GM12891 (cell line): Measurements from ENCODE around the gene QPCTL.
"Not testable (repeated sequence)": the region's sequence is repeated elsewhere in the genome, so short reads cannot be mapped to it uniquely, and the experiment has no call there.

Source experiments
- DNase-seq: peaks from one replicate; pipeline ENCODE4 v3.0.0; 2011; ENCODE audit warnings: low spot score; ENCODE audit not compliant: insufficient read length
- FAIRE-seq: peaks from 2 replicates; lab custom pipeline; 2011; peaks lifted over from hg19 to GRCh38; lab: Jason Lieb, UNC
- PAX5 ChIP-seq: IDR thresholded peaks from 2 replicates; pipeline ENCODE4 v1.6.1; 2011; ENCODE audit warnings: low read length, moderate library complexity, mild to moderate bottlenecking; ENCODE audit not compliant: insufficient read depth, severe bottlenecking
- POLR2A ChIP-seq: IDR thresholded peaks from 2 replicates; pipeline ENCODE4 v1.6.1; 2011; ENCODE audit warnings: low read depth, low read length, control low read depth
- POLR2AphosphoS5 ChIP-seq: IDR thresholded peaks from 2 replicates; pipeline ENCODE4 v1.6.1; 2011; ENCODE audit warnings: low read depth, low read length, control low read depth
- POU2F2 ChIP-seq: IDR thresholded peaks from 2 replicates; pipeline ENCODE4 v1.6.1; 2011; ENCODE audit warnings: low read depth, mild to moderate bottlenecking, control low read depth, low read length, moderate library complexity
- SPI1 ChIP-seq: IDR thresholded peaks from 2 replicates; pipeline ENCODE4 v1.6.1; 2011; ENCODE audit warnings: low read depth, low read length, control low read depth
- TAF1 ChIP-seq: IDR thresholded peaks from 2 replicates; pipeline ENCODE4 v1.6.1; 2011; ENCODE audit warnings: low read depth, low read length, control low read depth

The QPCTL gene

DNA sequence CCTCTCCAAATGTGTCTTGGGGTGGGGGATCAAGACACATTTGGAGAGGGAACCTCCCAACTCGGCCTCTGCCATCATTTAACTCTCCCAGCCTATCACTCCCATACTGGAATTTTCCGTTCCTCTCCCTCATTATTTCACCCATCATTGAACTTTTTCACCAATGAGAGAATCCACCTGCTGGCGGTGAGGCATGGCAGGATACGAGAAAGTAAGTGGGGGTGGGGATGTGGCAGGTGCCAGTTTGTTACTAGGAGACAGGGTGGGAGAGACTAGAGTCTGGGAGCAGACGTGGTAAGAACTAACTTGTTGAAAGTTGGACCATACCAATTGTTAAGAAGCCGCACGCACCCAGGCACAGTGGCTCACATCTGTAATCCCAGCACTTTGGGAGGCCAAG is 17.5 kb upstream of the QPCTL start:
- TF ChIP-seq POLR2A = no peak
- TF ChIP-seq TAF1 = no peak
- no peak for TF ChIP-seq POU2F2
- TF ChIP-seq PAX5 = no peak
- no peak for TF ChIP-seq SPI1
- TF ChIP-seq POLR2AphosphoS5 = no peak
- DNase-seq (no peak), FAIRE-seq (no peak)

DNA sequence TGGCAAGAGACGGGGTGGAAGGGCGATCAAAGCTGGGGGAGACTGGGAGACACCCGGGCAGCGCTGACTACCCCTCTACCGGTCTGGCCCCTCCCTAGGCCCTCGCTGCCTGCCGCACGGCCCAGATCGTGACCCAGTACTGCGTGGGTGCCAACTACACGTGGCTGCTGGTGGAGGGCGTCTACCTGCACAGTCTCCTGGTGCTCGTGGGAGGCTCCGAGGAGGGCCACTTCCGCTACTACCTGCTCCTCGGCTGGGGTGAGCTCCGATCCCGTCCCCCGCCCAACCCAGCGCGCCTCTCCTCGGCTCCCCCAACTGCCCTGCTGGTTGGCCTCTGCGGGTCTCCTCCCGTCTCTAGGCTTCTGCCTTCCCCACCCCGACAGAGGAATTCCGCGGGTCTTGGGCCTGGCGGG is 15.6 kb upstream of the QPCTL start:
- DNase-seq (no peak), FAIRE-seq (no peak)
- no peak for TF ChIP-seq TAF1
- no peak for TF ChIP-seq POLR2A
- TF ChIP-seq POU2F2 = no peak
- TF ChIP-seq SPI1 = peak; percentile 36
- no peak for TF ChIP-seq PAX5
- TF ChIP-seq POLR2AphosphoS5 = no peak

- FAIRE-seq (peak; percentile 74), DNase-seq (peak; percentile 76)
- no peak for TF ChIP-seq POLR2A
- TF ChIP-seq POLR2AphosphoS5 = no peak
- no peak for TF ChIP-seq SPI1
- no peak for TF ChIP-seq PAX5
- no peak for TF ChIP-seq TAF1
- TF ChIP-seq POU2F2 = no peak
Observed at GRCh38 chr19:45677351-45678230, 14.9 kb upstream of the QPCTL start.

GRCh38 chr19:45681391-45682015 is 11.0 kb upstream of the QPCTL start:
- DNase-seq (peak; percentile 82), FAIRE-seq (peak; percentile 89)
- TF ChIP-seq POLR2AphosphoS5 = no peak
- no peak for TF ChIP-seq POU2F2
- TF ChIP-seq SPI1 = no peak
- no peak for TF ChIP-seq TAF1
- no peak for TF ChIP-seq PAX5
- no peak for TF ChIP-seq POLR2A

DNA sequence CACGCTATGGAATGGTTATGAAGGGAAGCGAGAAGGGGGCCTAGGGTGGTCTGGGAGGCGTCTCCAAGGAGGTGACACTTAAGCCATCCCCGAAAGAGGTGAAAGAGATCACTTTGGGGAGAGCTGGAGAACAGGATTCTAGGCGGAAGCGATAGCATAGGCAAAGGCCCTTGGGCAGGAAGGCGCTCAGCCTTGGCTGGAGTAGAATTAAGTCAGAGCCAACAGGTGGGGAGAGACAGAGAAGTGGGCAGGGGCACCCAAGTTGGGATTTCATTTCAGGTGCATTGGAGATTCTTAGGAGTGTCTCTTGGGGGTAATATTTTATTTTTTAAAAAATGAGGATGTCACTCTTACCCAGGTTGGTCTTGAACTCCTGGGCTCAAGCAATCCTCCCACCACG is 10.3 kb upstream of the QPCTL start:
- no peak for FAIRE-seq
- no peak for TF ChIP-seq POLR2AphosphoS5
- TF ChIP-seq PAX5 = no peak
- no peak for TF ChIP-seq POU2F2
- no peak for TF ChIP-seq TAF1
- TF ChIP-seq POLR2A = no peak
- no peak for TF ChIP-seq SPI1
- DNase-seq = no peak

DNA sequence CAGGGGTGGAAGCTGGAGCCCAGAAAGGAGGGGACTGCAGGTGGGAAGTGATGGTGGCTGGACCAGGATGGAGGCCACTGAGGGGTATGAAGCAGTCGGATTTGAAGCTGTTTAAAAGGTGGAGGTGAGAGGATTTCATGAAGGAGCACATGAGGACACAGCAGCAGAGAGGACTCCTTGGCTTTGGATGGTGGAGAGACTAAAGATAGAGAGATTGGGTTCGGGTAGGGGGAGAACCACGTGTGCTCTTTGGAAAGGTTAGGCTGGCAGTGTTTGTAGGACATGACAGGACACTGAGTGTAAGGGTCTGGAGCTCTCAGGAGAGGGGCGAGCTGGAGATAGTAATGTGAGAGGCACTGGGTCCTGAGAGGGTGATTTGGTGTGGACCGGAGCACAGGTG is 9.6 kb upstream of the QPCTL start:
- TF ChIP-seq TAF1 (no peak), POLR2A (no peak), POLR2AphosphoS5 (no peak), SPI1 (no peak), POU2F2 (no peak), PAX5 (no peak)
- no peak for DNase-seq
- no peak for FAIRE-seq

DNA sequence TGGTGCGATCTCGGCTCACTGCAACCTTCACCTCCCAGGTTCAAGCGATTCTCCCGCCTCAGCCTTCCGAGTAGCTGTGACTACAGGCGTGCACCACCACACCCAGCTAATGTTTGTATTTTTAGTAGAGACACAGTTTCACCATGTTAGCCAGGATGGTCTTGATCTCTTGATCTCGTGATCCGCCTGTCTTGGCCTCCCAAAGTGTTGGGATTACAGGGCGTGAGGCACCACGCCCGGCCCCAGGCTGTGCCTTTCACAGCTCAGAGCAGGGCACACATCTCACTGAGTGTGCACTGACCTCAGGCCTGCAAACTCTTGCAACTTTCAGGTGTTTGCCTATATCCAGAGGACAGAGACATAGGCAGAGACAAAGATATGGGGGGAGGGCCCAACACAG is 7.4 kb upstream of the QPCTL start:
- not testable (repeated sequence) for DNase-seq, FAIRE-seq

DNA sequence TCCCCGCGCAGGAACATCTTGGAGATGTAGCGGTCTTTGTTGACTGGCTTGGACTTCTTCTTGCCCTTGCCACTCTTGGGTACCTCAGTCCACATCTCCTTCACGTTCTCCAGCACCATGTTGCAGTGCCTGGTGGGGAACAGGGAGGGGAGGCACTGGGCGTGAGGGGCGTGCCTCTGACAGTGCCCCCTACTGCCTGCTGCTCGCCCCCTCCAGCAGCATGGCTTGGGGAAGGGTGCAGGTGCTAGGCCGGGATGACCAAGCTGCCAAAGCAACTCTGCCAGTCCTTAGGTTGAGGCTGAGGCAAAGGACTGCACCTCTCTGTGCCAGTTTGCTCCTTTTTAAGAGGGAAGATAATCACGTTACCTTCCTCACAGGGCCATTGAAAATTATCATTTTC is 4.9 kb upstream of the QPCTL start:
- no peak for DNase-seq
- TF ChIP-seq POLR2A = 0 out of 2 replicates have a peak, but pooled peaks have one; percentile 30
- TF ChIP-seq PAX5 = no peak
- TF ChIP-seq POU2F2 = no peak
- FAIRE-seq = no peak

DNA sequence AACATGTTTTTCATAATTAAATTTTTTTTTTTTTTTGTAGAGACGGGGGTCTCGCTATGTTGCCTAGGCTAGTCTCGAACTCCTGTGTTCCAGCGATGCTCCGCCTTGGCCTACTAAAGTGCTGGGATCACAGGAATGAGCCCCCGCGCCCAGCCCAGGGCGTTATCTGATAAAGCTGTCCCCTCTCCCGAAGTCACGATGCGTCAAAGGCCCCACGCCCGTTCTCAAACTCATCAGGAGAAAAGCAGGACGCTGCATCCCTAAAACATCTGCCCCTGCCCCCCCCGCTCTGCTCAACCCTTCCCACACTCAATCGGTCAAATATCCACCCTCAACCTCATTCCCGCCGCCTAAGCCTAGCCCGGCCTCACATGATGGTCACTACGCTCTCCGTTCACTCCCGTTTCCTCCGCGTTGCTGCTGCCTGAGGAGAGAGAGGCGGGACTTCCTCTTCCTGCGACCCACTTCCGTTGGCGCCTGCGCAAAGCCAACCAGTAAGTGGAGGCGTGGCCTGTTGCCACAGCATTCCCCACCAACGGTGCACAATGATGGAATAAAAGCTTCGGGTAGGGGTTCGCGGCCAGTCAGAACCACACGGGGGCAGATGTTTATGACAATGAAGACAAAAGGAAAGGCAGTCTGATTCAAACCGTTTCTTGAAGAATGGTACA is 815 bp upstream of the QPCTL start, which contains the start of gene SNRPD2:
Gene SNRPD2 (minus strand): TSS at position 438 of the 671 bp plus-strand sequence. CDS start 65 bp downstream, at position 373.
- TF ChIP-seq PAX5 (no peak), POLR2AphosphoS5 (peak; percentile 98), POLR2A (peak; percentile 98), POU2F2 (0 out of 2 replicates have a peak, but pooled peaks have one; percentile 81), SPI1 (peak; percentile 89), TAF1 (peak; percentile 94)
- DNase-seq = peak; percentile 81
- no peak for FAIRE-seq
